ENCODE data around the gene RGS10.

Gene RGS10

DNA sequence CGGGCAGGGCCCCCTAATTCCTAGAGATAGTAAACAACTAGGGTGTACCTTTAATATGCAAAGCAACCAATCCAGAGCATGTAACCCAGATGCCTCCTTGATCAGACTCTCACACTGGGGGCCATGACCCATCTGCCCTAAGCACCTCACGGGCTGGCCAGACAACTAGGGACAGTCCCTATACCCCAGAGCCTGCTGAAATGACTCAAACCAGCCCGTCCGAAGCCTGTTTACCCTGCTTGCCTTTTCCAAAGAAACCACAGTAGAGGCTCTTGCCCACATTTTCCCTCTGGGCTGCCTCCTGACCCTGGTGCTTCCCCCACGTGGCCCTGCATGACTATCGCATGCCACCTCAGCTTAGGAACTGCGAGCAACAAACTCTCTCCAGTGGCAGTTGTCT, 46.2 kb downstream of the RGS10 start:
- no peak for DNase-seq (ENCODE audit: low read depth)

GRCh38 chr10:119495545-119495944, 47.0 kb downstream of the RGS10 start:
- DNase-seq (ENCODE audit: low read depth), result no peak

- DNase-seq (ENCODE audit: low read depth), result no peak
Measured at GRCh38 chr10:119495021-119495505, 47.5 kb downstream of the RGS10 start.

- DNase-seq (ENCODE audit: low read depth), result no peak
Measured at GRCh38 chr10:119494236-119495020, 48.1 kb downstream of the RGS10 start.

DNA sequence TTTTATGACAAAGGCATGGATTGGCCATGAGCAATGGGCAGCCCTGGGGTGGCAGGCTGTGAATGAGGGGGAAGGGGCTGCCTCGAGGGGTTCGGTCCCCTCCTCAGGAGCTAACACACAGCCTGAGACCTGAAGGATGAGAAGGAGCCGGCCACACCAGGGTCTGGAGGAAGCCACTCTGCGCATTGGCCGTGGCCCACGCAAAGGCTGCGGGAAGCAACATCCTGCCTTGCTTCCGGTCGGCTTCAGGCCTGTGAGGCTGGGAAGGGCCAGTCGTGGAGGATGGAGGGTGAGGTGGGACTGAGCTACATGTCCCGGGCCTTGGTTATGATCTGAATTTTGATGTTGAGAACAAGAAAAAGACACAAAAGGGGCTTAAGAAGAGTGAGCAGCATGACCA, 49.4 kb downstream of the RGS10 start:
- DNase-seq (ENCODE audit: low read depth), result no peak

DNA sequence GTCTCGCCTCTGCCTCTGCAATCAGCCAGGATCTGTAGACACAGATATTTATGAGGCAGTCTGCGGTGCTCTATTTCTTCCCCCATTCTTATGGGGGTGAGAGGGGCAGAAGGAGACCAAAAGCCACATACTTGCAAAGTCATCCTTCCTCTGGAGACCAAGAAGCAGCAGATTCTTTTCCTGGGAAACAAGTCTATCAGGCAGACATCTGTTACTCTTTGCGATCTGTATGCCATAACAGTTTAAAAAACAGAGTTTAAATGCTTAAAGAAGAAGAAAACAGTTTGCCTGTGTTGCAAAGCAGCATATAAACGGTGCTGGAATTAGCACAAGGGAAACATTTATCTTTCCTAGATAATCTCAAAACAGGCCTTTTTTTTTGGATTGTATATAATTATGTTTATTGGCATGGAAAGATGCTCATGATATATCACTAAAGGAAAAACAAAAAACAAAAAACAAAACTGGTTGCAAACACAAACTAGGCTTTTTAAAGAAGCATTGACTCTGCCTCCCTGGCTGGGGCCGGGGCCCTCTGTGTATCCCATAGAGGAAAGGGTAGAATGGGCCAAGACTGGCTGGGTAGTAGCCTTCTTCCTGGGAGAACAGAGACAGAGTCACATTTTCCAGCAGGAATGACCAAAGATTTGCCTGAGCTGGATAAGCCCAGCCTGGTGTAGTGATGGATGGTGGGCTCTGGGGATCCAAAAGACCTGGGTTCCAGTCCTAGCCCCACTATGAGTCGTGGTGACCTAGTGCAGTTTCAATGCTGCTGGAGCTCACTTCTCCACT, 50.4 kb downstream of the RGS10 start:
- no peak for DNase-seq (ENCODE audit: low read depth)

DNA sequence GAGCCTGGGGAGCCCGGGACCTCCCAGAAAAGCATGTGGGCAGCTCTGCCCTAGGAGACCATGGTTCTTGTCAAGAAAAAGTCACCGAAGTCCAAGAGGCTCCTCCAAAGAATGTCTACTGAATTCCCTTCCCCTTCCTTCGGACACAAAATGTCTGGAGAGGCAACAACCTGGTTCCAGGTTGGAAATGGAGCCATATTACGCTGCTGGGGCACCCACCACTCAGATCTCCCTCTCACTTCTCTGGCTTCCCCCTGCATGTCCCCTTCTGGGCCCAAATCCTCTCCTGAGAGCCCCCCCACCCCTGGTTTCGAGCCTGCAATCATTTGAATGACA, 52.6 kb downstream of the RGS10 start:
- DNase-seq (ENCODE audit: low read depth), result no peak

DNA sequence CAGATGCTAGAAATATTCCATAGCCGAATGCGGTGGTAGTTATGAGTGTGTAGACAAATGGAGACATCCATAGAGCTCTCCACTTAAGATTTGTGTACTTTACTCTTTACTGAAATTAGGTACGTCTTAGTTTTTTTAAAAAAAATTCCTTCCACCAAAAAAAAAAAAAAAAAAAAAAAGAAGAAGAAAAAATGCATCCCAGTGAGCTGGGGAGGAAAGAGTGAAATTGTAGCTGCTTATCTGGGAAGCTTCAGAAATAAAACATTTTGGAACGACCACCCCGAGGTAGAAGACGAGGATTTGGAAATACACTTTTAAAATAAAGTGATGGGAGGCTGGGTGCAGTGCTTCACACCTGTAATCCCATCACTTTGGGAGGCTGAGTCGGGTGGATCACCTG, 53.8 kb downstream of the RGS10 start:
- no peak for DNase-seq (ENCODE audit: low read depth)

GRCh38 chr10:119483839-119484238, 58.7 kb downstream of the RGS10 start:
- no peak for DNase-seq (ENCODE audit: low read depth)

- DNase-seq (ENCODE audit: low read depth), result no peak
Measured at GRCh38 chr10:119483001-119483400, 59.5 kb downstream of the RGS10 start.

DNA sequence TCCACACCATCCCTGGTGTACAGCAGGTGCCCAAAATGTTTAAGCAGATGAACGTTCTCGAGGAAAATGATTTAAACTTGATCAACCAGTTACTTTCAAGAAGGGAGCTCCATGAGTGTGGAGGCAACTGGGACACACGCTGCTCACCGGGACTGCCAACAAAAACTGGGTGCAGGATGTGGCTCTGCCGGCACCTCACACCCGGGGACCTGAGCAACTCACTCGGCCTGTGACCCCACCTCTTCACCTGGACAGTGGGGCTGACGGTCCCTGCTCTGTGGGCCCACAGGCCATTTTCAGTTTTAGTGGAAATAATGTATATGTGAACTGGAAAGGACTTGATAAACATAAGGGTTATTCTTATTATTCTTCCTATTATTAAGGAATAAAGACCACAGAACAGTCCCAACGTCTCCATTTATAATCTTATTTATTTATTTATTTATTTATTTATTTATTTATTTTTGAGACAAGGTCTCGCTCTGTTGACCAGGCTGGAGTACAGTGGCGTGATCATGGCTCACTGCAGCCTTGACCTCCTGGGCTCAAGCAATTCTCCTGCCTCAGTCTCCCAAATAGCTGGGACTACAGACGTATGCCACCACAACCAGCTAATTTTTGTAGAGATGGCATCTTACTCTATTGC, 60.6 kb downstream of the RGS10 start:
- no peak for DNase-seq (ENCODE audit: low read depth)

- no peak for DNase-seq (ENCODE audit: low read depth)
Measured at GRCh38 chr10:119480667-119481066, 61.9 kb downstream of the RGS10 start.

GRCh38 chr10:119479532-119479931, 63.0 kb downstream of the RGS10 start:
- DNase-seq (ENCODE audit: low read depth), result no peak

- DNase-seq (ENCODE audit: low read depth), result no peak
Measured at GRCh38 chr10:119478811-119479341, 63.6 kb downstream of the RGS10 start.

- DNase-seq (ENCODE audit: low read depth), result no peak
Measured at GRCh38 chr10:119478111-119478802, 64.3 kb downstream of the RGS10 start.

DNA sequence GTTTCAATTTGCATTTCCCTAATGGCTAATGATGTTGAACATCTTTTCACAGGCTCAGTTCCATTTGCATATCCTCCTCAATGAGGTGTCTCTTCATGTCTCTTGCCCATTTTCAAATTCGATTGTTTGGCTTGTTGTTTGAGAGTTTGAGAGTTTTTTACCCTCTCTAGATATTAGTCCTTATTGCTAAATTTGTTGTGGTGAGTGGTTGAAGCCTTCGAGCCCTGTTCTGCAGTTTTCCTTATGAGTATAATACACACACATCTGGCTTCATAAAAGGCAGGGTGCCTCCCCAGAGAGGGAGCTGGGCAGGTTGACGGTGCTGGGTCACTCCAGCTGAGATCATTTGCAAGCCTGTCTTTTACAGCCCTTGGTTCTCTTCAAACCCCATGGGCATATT, 65.1 kb downstream of the RGS10 start:
- no peak for DNase-seq (ENCODE audit: low read depth)

GRCh38 chr10:119474606-119475005, 67.9 kb downstream of the RGS10 start:
- no peak for DNase-seq (ENCODE audit: low read depth)

- no peak for DNase-seq (ENCODE audit: low read depth)
Measured at GRCh38 chr10:119473771-119474170, 68.7 kb downstream of the RGS10 start.

- DNase-seq (ENCODE audit: low read depth), result no peak
Measured at GRCh38 chr10:119470920-119471702, 71.4 kb downstream of the RGS10 start.

DNA sequence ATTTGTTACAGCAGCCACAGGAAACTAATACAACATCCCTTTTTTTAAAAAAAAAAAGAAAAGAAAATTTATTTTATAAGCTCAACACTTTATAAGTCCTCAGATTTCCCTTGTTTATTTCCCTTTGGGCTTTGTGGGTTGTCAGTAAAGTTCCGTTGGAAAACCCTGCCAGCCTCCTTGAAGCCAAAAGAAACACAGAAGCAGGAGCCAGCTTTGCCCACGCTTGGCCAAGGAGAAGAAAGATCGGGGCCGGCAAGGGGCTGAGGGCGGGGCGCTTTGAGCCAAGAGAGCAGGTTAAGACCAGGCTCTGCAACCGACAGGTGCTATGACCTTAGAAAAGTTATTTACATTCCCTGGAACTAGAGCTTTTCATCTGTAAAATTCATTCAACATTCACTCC, 72.7 kb downstream of the RGS10 start:
- no peak for DNase-seq (ENCODE audit: low read depth)

DNA sequence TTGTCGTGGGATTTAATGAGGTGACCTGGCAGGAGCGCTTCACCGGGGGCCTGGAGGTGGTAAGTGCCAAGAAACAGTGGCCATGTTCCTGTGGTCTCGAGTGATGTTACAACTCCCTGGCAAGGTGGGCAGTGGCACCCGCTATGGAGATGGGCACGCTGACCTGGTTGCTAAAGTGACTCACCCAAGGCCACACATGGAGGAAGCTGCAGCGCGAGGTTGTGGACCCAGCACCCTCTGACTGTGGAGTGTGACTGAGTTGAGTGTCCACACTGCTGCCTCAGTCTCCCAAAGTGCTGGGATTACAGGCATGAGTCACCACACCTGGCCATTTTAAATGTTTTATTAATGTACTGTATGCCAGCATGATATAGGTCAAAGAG, 73.2 kb downstream of the RGS10 start:
- DNase-seq (ENCODE audit: low read depth), result no peak

Data from stimulated activated CD4-positive, alpha-beta T cell treated with anti-CD3 and anti-CD28 coated beads, Interleukin-2, amount 100 ng/mL, for 4 hours (primary cell).